GM23338 (cell line): ENCODE measurements around the gene KRTAP9-4.

Source experiments
- CREB1 ChIP-seq: fragments of 250-450 bp; sonication (Bioruptor Pico); IDR thresholded peaks from 2 replicates; pipeline ENCODE4 v1.5.0; 2020; ENCODE audit warnings: low read depth, mild to moderate bottlenecking, moderate library complexity
- CTCF ChIP-seq, 2 experiments: fragments of 200-600 bp in 1 of 2; sonication (generic) in 1 of 2; conservative IDR thresholded peaks; 2 replicates each; pipeline versions ENCODE4 v1.5.1 to v1.6.1; 2016 to 2017; ENCODE audit warnings: antibody characterized with exemption in 2 of 2, low read depth in 2 of 2, mild to moderate bottlenecking in 2 of 2, moderate library complexity in 1 of 2
- EZH2 ChIP-seq: fragments of 200-600 bp; sonication (generic); IDR thresholded peaks from one replicate; pipeline ENCODE4 v1.8.0; 2017; ENCODE audit warnings: antibody characterized with exemption, mild to moderate bottlenecking, low read depth; ENCODE audit not compliant: unreplicated experiment
- EZH2phosphoT487 ChIP-seq: fragments of 200-600 bp; sonication (generic); IDR thresholded peaks from one replicate; pipeline ENCODE4 v1.8.1; 2018; ENCODE audit warnings: antibody characterized with exemption; ENCODE audit not compliant: unreplicated experiment
- JUNB ChIP-seq: IDR thresholded peaks from one replicate; pipeline ENCODE4 v1.6.1; 2016; ENCODE audit warnings: antibody characterized with exemption; ENCODE audit not compliant: unreplicated experiment
- NANOG ChIP-seq: IDR thresholded peaks from 2 replicates; pipeline ENCODE4 v1.6.1; 2016; ENCODE audit warnings: antibody characterized with exemption, borderline replicate concordance
- POLR2AphosphoS5 ChIP-seq: IDR thresholded peaks from 2 replicates; pipeline ENCODE4 v1.6.1; 2016; ENCODE audit warnings: antibody characterized with exemption, low read depth
- REST ChIP-seq: IDR thresholded peaks from one replicate; pipeline ENCODE4 v1.6.1; 2018; ENCODE audit warnings: antibody characterized with exemption; ENCODE audit not compliant: unreplicated experiment
- STAT1 ChIP-seq: IDR thresholded peaks from one replicate; pipeline ENCODE4 v1.6.1; 2016; ENCODE audit warnings: antibody characterized with exemption; ENCODE audit not compliant: unreplicated experiment
- ZNF114 ChIP-seq: fragments of 250-450 bp; sonication (Bioruptor Pico); IDR thresholded peaks from 2 replicates; pipeline ENCODE4 v1.5.0; 2020; ENCODE audit warnings: mild to moderate bottlenecking, moderate library complexity
- ZNF331 ChIP-seq: fragments of 250-450 bp; sonication (Bioruptor Pico); IDR thresholded peaks from 2 replicates; pipeline ENCODE4 v1.5.0; 2020; ENCODE audit warnings: low read depth, mild to moderate bottlenecking, moderate library complexity
- ZNF462 ChIP-seq: fragments of 250-450 bp; sonication (Bioruptor Pico); IDR thresholded peaks from 2 replicates; pipeline ENCODE4 v1.5.0; 2020; ENCODE audit warnings: mild to moderate bottlenecking, moderate library complexity

GRCh38 chr17:41264599-41264998, 15.1 kb downstream of the KRTAP9-4 start:
- no peak for TF ChIP-seq EZH2
- no peak for TF ChIP-seq CTCF (conservative IDR thresholded peaks at IDR 0.05; ENCODE audit: low read depth in 2 of 2)
- TF ChIP-seq JUNB, result no peak
- TF ChIP-seq REST, result no peak
- no peak for TF ChIP-seq CREB1 (CRISPR knock-in tag)
- TF ChIP-seq POLR2AphosphoS5, result no peak
- TF ChIP-seq NANOG, result no peak
- no peak for TF ChIP-seq EZH2phosphoT487
- TF ChIP-seq ZNF462 (CRISPR knock-in tag), result no peak
- no peak for TF ChIP-seq STAT1
- no peak for TF ChIP-seq ZNF114 (CRISPR knock-in tag)
- TF ChIP-seq ZNF331 (CRISPR knock-in tag), result no peak
